ENCODE results near the gene KLHL21. TPM values are rescaled to one million over a fixed set of nuclear protein-coding genes. Genes with fewer than 3 reads are reported as not detected.

Gene KLHL21
- total RNA-seq, 1 experiment from 2014 or later, result 21.6 TPM

GRCh38 chr1:6547301-6547700 is 55.4 kb downstream of the KLHL21 start:
- no peaks in the 10 kb centered on the region for H3K27me3 ChIP-seq (replicated peaks; ENCODE audit: control insufficient read depth, insufficient read depth, low read length)
- no peaks in the 10 kb centered on the region for H3K9me3 ChIP-seq
- TF ChIP-seq CTCF (IDR thresholded peaks at IDR 0.05; ENCODE audit: insufficient read depth in 1 of 2, low read depth in 1 of 2, low read length in 1 of 2, severe bottlenecking in 1 of 2, unreplicated experiment in 1 of 2), result no peak
- CTCF ChIA-PET, result no interaction called here
- DNase-seq, result no peak
- Mint-ChIP-seq H3K27me3 (ENCODE audit: insufficient read depth, unreplicated experiment) (no peaks in the 10 kb centered on the region), H3K9me3 (ENCODE audit: unreplicated experiment) (no peaks in the 10 kb centered on the region), H3K4me1 (ENCODE audit: low read depth, unreplicated experiment) (no peaks in the 10 kb centered on the region), H3K27ac (ENCODE audit: unreplicated experiment) (no peak overlapping the region), H3K36me3 (ENCODE audit: insufficient read depth, unreplicated experiment) (peaks cover 55% of the 10 kb centered on the region), H3K4me3 (ENCODE audit: unreplicated experiment) (no peak overlapping the region)
- BruUV-seq (replicated peaks), result no TSS peak
- intact Hi-C loops (cut with micrococcal nuclease; ENCODE audit: unreplicated experiment), result no loop called here
- no peaks in the 10 kb centered on the region for H3K4me1 ChIP-seq
- POLR2A ChIA-PET, result no interaction called here
- H3K4me3 ChIP-seq (ENCODE audit: low read depth, low read length), result no peak overlapping the region
- no peaks in the 10 kb centered on the region; the same call in 1 of the 2 replicates for H3K36me3 ChIP-seq (ENCODE audit: control insufficient read depth, insufficient read depth, low read length)

DNA sequence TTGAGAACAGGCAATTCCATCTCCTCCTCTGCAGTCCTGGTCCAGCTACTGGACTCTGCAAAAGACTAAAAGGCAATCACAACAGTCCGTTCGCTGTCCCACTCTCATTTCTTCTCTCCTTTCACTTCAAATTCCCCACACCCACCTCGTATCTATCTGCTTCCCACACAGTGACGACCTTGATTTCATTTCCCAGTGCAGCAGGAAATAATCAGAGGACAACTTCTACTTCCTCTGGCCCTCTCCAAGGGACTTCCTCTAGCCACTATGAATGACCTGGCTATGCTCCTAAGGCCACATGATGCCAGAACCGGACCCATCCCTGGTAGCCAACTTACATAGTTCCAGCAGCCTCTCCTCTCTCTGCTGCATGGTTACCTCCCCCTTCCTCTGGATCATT is 56.3 kb downstream of the KLHL21 start:
- Mint-ChIP-seq H3K27ac (ENCODE audit: unreplicated experiment) (no peak overlapping the region), H3K9me3 (ENCODE audit: unreplicated experiment) (no peaks in the 10 kb centered on the region), H3K4me3 (ENCODE audit: unreplicated experiment) (no peak overlapping the region), H3K27me3 (ENCODE audit: insufficient read depth, unreplicated experiment) (no peaks in the 10 kb centered on the region), H3K36me3 (ENCODE audit: insufficient read depth, unreplicated experiment) (peaks cover 56% of the 10 kb centered on the region), H3K4me1 (ENCODE audit: low read depth, unreplicated experiment) (no peaks in the 10 kb centered on the region)
- Histone ChIP-seq H3K4me3 (ENCODE audit: low read depth, low read length) (no peak overlapping the region), H3K4me1 (no peaks in the 10 kb centered on the region), H3K9me3 (no peaks in the 10 kb centered on the region), H3K27me3 (replicated peaks; ENCODE audit: control insufficient read depth, insufficient read depth, low read length) (no peaks in the 10 kb centered on the region), H3K36me3 (ENCODE audit: control insufficient read depth, insufficient read depth, low read length) (no peaks in the 10 kb centered on the region; the same call in none of the 2 replicates)
- TF ChIP-seq CTCF (IDR thresholded peaks at IDR 0.05; ENCODE audit: insufficient read depth in 1 of 2, low read depth in 1 of 2, low read length in 1 of 2, severe bottlenecking in 1 of 2, unreplicated experiment in 1 of 2), result no peak
- CTCF ChIA-PET, result no interaction called here
- intact Hi-C loops (cut with micrococcal nuclease; ENCODE audit: unreplicated experiment), result no loop called here
- POLR2A ChIA-PET, result no interaction called here
- no peak for DNase-seq
- BruUV-seq (replicated peaks), result no TSS peak

- no peaks in the 10 kb centered on the region for H3K4me1 Mint-ChIP-seq (ENCODE audit: low read depth, unreplicated experiment)
- no peaks in the 10 kb centered on the region for H3K9me3 Mint-ChIP-seq (ENCODE audit: unreplicated experiment)
- Histone ChIP-seq H3K4me1 (no peaks in the 10 kb centered on the region), H3K27me3 (replicated peaks; ENCODE audit: control insufficient read depth, insufficient read depth, low read length) (no peaks in the 10 kb centered on the region), H3K36me3 (ENCODE audit: control insufficient read depth, insufficient read depth, low read length) (no peaks in the 10 kb centered on the region; the same call in none of the 2 replicates), H3K4me3 (ENCODE audit: low read depth, low read length) (no peak overlapping the region), H3K9me3 (no peaks in the 10 kb centered on the region)
- no peaks in the 10 kb centered on the region for H3K27me3 Mint-ChIP-seq (ENCODE audit: insufficient read depth, unreplicated experiment)
- H3K4me3 Mint-ChIP-seq (ENCODE audit: unreplicated experiment), result no peak overlapping the region
- BruUV-seq (replicated peaks), result TSS peak; percentile 7
- ChIA-PET POLR2A (no interaction called here), CTCF (no interaction called here)
- no peak for DNase-seq
- TF ChIP-seq CTCF (IDR thresholded peaks at IDR 0.05; ENCODE audit: insufficient read depth in 1 of 2, low read depth in 1 of 2, low read length in 1 of 2, severe bottlenecking in 1 of 2, unreplicated experiment in 1 of 2), result no peak
- H3K36me3 Mint-ChIP-seq (ENCODE audit: insufficient read depth, unreplicated experiment), result peaks cover 60% of the 10 kb centered on the region
- intact Hi-C loops (cut with micrococcal nuclease; ENCODE audit: unreplicated experiment), result no loop called here
- no peak overlapping the region for H3K27ac Mint-ChIP-seq (ENCODE audit: unreplicated experiment)
Observed at GRCh38 chr1:6545276-6546112, 57.2 kb downstream of the KLHL21 start.

Data from Caco-2 (cell line).